ENCODE measurements around the gene PLCH2.

Gene PLCH2

DNA sequence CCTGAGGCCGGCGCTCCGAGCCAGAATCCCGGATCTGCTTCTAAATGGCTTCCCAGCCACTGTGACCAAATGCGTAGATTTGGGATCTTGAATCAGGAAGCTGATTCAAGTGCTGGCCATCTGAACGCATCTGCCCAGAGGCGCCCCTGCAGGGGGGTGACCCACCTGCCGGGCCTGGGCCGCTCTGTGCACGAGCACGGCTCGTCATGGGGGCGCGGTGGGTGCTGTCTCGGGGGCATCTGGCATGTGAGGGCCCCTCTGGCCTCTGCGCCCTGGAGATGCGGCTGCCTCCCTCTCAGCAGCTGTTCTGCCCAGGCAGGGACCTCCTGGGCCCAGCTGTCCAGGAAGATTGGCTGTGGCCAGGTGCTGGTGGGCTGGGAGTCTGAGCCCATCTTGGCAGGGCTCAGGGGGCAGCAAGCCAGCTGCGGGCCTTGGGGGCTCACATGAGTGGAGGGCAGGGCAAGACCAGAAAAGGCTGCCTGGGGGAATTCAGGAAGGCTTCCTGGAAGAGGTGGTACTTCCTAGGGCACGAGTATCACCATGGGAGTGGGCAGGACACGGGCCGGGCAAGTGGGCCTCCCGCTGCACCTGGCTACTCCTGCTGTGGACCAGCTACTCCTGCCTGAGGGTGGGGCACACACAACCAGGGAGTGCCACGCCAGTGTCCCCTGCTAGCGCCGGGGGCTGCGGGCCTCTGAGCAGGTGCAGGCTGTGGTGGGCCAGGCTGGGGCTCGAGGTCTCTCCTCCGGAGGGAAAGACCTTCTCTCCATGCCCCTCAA is 25.1 kb downstream of the PLCH2 start:
- no peak for DNase-seq

DNA sequence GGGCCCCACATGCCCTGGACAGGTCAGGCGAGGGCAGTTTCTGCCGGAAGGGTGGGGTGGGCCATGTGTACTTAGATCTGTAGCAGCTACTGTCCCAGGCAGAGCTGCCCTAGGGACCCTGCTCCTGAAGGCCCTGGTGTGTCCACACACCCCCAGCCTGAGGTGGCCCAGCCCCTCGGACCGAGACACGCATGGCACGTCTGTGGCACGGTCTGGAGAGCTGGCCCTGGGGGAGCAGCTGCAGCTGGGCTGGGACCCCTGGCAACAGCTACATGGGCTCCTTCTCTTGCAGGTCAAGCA is 25.7 kb downstream of the PLCH2 start:
- no peak for DNase-seq

DNA sequence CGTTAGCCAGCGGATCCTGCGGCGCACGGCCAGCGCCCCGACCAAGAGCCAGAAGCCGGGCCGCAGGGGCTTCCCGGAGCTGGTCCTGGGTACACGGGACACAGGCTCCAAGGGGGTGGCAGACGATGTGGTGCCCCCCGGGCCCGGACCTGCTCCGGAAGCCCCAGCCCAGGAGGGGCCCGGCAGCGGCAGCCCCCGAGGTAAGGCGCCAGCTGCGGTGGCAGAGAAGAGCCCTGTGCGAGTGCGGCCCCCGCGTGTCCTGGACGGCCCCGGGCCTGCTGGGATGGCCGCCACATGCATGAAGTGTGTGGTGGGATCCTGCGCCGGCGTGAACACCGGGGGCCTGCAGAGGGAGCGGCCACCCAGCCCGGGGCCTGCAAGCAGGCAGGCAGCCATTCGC is 26.1 kb downstream of the PLCH2 start:
- no peak for DNase-seq

DNA sequence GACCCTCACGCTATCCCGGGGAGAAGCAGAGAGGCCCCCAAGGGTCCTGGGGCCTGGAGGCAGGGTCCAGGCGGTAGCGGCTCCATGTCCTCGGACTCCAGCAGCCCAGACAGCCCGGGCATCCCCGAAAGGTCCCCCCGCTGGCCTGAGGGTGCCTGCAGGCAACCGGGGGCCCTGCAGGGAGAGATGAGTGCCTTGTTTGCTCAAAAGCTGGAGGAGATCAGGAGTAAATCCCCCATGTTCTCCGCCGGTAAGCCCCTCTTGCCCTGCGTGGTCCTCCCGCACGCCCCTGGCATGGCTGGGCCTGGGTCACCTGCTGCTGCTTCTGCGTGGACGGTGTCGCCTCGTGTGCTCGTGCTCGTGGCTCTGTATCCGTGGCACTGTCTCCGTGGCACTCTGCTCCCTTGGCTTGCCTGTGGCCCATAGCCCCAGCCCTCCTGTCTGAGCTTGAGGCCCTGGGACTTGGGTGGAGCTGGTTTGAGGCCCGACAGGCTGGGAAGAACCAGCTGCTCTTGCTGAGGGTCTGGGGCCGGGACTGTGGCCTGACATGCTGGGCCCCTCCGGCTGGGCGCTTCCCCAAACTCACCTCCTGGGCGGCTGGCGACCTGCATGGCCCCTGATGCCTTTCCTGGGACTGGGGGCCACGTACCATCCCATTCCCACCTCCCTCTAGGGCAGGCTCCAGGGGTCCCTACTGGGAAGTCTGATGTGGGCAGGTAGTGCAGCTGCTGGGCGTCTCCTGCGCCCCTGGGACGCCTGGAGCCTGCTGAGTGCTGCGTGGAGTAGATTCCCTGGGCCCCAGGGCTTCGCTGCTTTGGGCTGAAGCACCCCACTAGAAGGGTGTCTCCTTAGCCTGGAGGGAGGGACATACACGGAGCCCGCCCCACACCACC is 26.8 kb downstream of the PLCH2 start:
- no peak for DNase-seq

DNA sequence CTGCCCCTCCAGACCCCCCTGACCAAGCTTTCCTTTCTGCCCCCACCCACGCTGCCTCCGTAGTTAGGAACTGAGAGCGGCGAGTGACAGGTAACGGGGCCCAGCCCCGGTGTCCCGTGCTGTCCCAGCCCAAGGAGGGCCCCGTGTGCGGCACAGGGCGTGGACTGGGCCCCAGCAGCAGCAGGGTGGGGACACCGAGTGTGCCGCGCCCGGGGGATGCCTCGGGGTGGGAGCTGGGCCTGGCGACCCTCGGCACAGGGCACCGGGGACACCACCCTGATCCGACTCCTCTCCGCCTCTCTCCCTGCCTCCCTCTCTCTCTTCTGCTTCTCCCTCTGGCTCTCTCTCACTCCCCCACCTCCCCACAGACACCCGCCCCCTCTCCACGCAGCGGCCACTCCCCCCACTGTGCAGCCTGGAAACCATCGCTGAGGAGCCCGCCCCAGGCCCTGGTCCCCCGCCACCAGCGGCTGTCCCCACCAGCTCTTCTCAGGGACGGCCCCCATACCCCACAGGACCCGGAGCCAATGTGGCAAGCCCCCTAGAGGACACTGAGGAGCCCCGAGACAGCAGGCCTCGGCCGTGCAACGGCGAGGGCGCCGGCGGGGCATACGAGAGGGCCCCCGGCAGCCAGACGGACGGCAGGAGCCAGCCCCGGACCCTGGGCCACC is 27.6 kb downstream of the PLCH2 start:
- no peak for DNase-seq

DNA sequence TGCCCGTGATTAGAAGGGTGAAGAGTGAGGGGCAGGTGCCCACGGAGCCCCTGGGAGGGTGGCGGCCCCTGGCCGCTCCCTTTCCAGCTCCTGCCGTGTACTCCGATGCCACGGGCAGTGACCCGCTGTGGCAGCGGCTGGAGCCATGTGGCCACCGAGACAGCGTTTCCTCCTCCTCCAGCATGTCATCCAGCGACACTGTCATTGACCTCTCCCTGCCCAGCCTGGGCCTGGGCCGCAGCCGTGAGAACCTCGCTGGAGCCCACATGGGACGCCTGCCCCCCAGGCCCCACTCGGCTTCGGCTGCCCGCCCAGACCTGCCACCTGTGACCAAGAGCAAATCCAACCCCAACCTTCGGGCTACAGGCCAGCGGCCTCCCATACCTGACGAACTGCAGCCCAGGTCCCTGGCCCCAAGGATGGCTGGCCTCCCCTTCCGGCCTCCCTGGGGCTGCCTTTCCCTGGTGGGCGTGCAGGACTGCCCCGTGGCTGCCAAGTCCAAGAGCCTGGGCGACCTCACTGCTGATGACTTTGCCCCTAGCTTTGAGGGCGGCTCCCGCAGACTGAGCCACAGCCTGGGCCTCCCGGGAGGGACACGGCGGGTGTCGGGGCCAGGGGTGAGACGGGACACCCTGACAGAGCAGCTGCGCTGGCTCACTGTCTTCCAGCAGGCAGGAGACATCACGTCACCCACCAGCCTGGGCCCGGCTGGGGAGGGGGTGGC is 28.3 kb downstream of the PLCH2 start:
- DNase-seq: no peak

DNA sequence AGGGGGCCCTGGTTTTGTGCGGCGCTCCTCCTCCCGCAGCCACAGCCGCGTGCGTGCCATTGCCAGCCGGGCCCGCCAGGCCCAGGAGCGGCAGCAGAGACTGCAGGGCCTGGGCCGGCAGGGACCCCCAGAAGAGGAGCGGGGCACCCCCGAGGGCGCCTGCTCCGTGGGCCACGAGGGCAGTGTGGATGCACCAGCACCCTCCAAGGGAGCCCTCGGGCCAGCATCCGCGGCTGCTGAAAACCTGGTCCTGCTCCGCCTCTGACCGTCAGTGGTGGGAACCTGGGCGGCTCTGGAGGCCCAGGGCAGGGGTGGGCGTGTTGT is 28.8 kb downstream of the PLCH2 start:
- DNase-seq: no peak

DNA sequence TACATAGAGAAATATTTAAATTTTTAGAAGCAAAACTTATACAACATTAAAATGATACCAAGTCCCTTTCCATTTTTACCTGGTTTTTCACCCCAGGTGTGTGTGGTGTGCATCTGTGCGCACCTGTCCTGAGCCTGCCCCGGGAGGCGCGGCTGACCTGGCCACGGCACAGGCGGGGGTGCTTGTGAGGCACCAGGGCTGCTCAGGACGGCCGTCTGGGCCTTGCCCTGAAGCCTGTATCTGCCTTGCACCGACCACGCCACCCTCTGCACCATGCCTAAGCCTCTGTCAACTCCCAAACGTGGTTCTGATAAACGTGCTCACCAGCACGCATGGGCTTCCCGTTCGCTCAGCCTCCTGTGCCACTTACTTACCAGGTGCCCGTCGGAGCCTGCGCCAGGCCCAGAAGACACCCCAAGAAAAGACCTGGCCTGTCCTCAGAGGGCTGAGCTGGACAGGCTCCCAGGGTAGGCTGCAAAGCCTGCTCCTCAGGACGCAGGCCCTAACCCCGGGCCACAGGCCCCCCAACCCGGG is 29.4 kb downstream of the PLCH2 start:
- no peak for DNase-seq

DNA sequence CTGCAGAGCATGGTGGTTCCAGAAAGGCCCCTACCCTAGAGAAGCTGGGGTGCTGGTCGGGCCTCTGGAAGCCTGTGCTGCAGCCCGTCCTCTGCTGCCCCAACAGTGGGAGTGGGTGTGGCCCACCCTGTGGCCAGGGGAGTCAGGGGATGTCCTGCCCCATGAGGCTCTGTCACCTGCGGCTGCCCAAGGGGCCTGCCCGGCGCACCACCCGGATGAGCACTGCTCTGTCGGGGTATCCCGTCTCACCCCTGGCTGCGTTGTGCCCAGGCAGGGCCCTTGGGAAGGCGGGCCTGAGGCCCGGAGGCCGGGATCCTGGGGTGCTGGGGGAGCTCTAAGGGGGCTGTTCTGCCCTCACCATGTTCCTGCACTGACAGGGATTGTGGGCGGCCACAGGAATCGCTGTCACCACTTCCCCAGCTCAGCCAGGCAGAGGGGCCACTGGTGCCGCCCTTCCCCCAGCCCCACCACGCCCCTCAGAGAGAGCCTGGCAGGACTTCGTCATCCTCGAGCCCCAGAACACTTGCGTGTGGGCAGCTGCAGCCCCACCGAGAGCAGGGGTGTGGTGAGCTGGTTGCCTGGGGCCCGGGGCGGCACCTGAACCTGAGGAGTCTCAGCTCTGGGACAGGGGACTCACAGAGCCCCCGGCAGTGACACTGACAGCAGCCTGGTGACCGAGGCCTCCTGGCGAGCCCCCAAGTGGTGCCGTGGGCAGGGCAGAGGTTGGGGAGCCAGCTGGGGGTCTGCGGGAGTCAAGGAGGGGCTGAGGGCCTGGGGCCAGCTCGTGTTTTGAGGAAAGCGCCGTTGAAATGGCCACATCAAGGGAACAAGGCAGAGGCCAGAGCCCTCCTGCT is 30.1 kb downstream of the PLCH2 start:
- no peak for DNase-seq

DNA sequence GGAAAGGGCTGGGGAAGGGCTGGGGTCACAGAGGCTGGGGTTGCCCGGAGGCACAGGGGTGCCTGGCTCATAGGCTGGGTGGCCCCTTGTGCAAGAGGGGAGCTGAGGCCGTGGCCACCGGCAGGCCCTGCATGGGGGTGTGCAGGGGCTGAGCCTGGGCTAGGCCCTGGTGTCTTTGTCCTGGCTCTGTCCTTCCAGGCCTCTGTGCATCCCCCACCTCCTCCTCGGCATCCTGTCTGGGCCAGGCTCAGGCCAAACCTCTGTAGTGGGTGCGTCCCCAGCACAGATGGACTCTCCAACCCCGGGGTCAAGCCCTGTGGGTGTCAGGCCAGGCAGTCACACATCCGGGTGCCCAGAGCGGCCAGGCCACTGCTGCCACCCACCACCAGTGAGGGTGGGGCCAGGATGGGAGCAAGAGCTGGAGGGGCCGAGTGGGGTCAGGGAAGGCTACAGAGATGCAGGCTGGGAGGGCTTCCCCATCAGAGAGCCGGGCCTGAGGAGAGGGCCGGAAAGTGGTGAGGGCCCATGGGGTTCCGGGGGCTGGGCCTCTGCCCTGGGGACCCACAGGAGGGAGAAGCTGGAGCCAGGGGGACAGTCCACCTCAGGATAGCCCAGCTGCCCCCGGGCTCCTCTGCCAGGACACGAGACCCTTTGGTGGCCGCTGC is 30.9 kb downstream of the PLCH2 start:
- no peak for DNase-seq

DNA sequence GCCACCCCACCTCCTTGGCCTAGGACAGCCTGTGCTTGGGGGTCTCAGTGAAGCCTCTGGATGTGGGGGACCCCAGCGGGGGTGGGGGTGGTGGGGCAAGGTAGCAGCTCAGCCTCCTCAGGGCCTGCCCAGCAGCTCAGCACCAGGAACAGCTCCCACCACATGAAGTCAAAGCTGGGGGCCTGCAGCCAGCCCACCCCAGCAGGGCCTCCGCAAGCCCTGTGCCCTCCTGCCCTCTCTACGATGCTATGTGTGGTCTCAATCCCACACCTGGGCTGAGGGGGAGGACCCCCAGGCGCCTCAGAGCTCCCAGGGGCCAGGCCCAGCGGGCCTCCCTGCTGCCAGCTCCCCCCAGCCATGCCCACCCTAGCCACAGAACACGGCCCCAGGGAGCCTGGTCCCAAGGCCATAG is 31.7 kb downstream of the PLCH2 start:
- no peak for DNase-seq

DNA sequence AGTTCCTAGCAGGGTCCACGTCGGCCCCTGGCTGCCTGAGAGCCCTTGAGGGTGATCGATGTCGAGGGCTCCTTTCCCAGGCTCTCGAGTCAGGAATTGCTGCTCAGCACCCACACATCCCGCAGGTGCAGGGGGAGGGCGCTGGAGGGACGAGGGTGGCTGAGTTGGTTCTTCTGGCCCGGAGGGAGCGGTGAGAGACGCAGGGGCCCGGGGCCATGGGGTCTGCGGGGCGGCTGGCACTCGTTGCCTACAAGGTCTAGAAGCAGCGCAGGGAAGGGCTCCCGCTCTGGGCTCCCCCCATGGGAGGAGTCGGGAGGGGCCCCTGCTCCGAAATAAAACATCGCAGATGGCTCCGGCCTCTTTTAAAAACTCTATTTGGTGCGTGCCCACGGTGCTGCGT is 32.1 kb downstream of the PLCH2 start:
- DNase-seq: no peak

DNA sequence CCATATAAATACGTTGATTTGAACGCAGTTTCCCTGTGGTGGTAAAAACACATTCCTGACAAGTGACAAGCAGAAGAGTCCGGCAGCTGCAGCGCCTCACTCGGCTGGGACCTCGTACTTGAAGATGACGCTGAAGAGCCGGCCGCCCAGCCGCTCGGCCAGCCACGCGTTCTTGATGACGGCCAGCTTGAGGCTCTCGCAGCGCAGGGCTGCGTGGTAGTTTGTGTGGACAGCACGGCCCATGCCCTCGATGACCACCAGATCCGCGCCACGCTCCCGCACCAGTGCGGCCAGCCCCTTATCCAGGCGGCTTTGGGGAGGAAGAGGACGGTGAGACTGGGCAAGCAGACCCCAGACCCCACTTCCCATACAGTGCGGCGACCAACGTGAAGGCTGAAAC is 32.7 kb downstream of the PLCH2 start:
- DNase-seq: no peak

DNA sequence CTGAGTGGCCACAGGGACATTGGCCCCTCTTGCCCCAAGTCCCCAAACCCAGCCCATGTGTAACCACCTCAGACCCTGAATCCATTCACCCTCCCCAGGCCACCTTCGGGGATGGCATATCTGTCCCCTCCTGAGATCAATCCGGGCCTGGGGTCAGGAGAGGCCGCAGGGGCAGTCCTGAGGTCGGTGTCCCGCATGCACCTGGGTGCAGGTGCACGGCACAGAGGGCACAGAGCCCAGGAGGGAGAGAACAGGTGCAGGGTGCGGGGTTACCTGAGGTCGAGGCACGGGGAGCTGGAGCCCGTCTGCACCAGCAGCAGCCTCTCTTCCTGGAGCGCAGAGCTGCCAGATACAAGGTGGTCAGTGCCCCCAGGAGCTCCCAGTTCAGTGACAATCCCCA is 33.5 kb downstream of the PLCH2 start:
- DNase-seq: no peak

DNA sequence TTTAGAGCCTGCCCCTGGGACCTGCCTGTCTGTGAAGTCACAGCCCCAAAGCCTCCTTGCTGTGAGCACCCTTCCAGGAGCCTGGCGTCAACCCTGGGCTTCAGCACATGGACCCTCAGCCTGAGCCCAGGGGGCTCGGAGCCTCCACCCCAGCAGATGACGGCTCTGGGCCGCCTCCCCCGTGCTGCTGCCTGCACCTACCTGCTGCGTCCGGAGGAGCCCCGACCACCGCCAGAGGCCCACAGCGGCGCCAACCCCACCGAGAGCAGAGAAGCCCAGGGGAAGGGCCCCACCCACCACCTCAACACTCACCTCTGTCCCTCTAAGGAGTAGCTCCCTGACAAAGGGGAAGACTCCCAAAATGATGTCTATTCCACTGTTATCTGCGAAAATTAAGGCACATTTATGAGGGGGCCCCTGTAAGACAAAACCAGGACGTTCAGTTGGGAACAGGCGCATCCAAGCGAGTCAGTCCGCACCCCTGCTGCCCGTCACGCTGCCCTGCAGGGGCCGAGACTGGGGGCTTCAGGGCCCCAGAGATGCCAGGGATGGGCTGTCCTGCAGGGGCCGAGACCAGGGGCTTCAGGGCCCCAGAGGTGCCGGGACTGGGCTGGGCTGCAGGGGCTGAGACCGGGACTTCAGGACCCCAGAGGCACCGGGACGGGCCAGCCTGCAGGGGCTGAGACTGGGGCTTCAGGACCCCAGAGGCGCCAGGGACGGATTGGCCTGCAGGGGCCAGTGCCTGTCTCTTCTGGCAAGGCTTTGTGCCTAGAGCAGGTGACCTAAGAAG is 34.5 kb downstream of the PLCH2 start:
- DNase-seq: no peak

DNA sequence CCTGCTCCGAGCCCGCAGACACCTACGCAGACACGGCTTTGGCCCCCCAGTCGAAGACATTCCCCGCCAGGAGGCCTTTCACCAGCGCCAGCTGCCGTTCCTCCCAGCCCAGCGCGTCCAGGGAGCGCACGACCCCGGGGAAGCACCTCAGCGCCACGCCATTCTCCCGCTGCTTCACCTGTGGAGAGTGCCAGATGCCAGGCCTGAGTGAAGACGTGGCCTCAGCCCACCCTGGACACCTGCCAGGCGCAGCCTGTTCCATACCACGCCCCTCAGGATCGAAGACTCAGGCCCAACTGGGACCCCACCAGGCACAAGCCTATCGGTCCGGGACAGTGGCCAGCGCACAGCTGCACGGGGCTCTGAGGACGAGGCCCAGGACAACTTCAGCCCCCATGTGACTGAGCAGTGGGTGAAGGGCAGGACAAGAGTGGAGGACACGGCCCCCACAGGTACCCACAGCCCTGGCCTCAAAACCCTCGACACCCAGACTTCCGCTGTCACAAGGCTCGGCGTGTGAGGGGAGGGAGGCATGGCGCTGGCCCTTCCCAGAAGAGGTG is 36.9 kb downstream of the PLCH2 start:
- DNase-seq: no peak

DNA sequence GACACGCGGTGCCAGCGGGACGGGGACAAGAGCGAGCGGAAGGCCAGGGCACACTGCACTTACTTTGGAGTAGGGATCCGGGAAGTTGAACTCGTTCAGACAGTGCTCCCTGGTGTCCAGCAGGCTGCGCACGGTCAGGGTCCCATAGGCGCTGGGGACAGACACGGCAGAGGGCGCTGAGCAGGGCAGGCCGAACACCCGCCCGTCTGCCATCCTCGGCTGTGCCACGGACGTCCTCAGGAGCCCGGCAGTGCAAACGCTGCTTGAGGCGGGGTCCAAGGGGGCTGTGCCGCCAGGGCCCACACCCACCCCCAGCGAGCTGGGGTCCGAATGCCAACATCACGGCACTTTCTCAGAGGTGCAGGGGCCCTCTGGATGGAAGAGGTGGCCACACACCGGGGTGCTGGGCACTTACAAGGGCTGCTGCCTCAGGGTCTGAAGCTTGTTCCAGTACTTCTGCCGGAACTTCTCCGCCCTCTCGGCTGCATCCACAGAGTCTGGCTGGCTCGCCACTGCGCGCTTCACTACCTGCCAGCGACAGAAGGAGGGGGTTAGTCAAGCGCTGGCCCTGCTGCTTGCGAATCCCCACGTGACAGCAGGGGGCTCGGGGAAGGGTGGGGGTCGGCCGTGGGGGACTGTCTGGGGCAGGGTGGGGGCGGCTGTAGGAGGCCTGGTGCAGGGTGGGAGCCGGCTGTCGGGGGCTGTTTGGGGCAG is 38.0 kb downstream of the PLCH2 start:
- no peak for DNase-seq

DNA sequence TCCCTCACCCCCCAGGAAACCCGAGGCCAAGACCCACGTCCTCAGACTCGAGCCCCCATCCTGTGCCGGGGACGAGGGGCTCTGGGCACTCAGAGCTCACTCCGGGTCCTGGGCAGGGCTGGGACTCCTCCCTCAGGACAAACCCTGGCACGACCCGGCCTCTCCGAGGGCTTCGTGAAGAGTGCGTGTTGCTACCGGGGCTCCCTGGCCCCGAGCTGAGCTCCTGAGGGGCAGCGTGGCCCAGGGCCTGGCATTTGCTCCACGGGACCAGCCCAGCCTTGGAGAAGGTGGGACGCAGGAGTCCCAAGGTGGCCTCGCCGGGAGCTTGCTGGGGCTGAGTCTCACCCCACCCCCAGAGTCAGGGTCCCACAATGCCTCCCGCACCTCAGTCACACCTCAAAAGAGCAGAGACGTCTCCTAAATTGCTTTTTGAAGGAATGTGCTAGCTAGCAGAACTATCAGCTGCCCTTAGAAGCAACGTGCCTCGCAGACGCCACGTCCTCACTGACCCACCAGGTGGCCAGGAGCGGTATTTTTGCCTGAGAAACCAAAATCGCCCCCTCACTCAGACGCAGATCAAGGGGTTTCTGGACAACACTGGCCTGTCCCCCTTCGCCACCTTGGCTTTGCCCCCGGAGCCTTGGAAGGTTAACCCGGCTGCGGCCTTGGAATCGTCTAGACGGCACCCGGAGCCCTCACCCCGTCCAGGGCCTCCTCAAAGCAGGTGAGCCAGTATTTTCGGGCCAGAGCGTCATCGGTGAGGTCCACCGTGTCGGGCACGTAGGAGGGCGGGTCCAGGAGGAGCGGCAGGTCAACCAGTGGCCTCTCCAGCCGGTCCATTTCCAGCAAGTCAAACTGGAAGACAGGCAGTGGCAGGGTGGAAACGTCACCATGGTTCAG is 39.0 kb downstream of the PLCH2 start:
- no peak for DNase-seq

DNA sequence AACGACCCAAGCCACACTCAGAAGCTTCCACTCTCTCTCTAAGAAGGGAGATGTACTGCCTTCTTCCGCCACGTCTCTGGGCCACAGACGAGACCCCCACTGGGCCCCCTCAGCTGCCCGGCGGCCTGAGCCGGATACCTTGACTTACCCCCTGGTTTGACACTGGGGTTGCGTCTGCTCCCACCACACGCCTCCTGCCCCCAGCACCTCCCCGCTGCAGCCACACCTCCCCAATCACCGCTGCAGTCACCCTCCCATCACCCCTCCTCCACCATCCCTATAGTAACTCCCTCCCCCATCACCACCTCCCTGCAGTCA is 39.6 kb downstream of the PLCH2 start:
- no peak for DNase-seq

Measured in CD4-positive, alpha-beta T cell treated with Interleukin-15 for 1 hour (primary cell).